ENCODE results near the gene TMEM132E. TPM values are rescaled to one million over a fixed set of nuclear protein-coding genes. Genes with fewer than 3 reads are reported as not detected.

The TMEM132E gene
- total and polyA plus RNA-seq, 2 experiments from 2014 or later, result 0.16 to 0.45 TPM

- Histone ChIP-seq H3K4me2 (no peak overlapping the region), H4K20me1 (replicated peaks; ENCODE audit: insufficient read depth) (no peaks in the 10 kb centered on the region), H3F3A (replicated peaks; ENCODE audit: low read depth) (no peaks in the 10 kb centered on the region), H3K4me3 (no peak overlapping the region), H3K27ac (ENCODE audit: low read depth) (no peak overlapping the region), H3K27me3 (ENCODE audit: insufficient read depth) (no peaks in the 10 kb centered on the region), H2AFZ (no peak overlapping the region), H3K36me3 (ENCODE audit: insufficient read depth) (no peaks in the 10 kb centered on the region), H3K4me1 (ENCODE audit: insufficient read depth) (peaks cover 11% of the 10 kb centered on the region), H3K79me2 (replicated peaks; ENCODE audit: insufficient read depth) (no peaks in the 10 kb centered on the region), H3K9me2 (ENCODE audit: insufficient read depth) (no peaks in the 10 kb centered on the region)
- Mint-ChIP-seq H3K27me3 (ENCODE audit: insufficient read depth, low read depth, poor library complexity) (peaks cover 6% of the 10 kb centered on the region), H3K4me1 (peaks cover 27% of the 10 kb centered on the region), H3K27ac (no peak overlapping the region), H3K9me3 (no peaks in the 10 kb centered on the region), H3K36me3 (ENCODE audit: low read depth) (no peaks in the 10 kb centered on the region), H3K4me3 (no peak overlapping the region)
- TF ChIP-seq EZH2 (IDR thresholded peaks at IDR 0.05; ENCODE audit: low read depth, unreplicated experiment) (no peak), ZNF114 (CRISPR knock-in tag; IDR thresholded peaks at IDR 0.05) (no peak), POLR2AphosphoS5 (IDR thresholded peaks at IDR 0.05; ENCODE audit: low read depth) (no peak), ZNF331 (CRISPR knock-in tag; IDR thresholded peaks at IDR 0.05; ENCODE audit: low read depth) (no peak), STAT1 (IDR thresholded peaks at IDR 0.05; ENCODE audit: unreplicated experiment) (no peak), CREB1 (CRISPR knock-in tag; IDR thresholded peaks at IDR 0.05; ENCODE audit: low read depth) (no peak)
- TF ChIP-seq, protein P1, sequence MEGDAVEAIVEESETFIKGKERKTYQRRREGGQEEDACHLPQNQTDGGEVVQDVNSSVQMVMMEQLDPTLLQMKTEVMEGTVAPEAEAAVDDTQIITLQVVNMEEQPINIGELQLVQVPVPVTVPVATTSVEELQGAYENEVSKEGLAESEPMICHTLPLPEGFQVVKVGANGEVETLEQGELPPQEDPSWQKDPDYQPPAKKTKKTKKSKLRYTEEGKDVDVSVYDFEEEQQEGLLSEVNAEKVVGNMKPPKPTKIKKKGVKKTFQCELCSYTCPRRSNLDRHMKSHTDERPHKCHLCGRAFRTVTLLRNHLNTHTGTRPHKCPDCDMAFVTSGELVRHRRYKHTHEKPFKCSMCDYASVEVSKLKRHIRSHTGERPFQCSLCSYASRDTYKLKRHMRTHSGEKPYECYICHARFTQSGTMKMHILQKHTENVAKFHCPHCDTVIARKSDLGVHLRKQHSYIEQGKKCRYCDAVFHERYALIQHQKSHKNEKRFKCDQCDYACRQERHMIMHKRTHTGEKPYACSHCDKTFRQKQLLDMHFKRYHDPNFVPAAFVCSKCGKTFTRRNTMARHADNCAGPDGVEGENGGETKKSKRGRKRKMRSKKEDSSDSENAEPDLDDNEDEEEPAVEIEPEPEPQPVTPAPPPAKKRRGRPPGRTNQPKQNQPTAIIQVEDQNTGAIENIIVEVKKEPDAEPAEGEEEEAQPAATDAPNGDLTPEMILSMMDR (conservative IDR thresholded peaks at IDR 0.05; ENCODE audit: low read depth in 2 of 2), result no peak
- TF ChIP-seq, protein P2, sequence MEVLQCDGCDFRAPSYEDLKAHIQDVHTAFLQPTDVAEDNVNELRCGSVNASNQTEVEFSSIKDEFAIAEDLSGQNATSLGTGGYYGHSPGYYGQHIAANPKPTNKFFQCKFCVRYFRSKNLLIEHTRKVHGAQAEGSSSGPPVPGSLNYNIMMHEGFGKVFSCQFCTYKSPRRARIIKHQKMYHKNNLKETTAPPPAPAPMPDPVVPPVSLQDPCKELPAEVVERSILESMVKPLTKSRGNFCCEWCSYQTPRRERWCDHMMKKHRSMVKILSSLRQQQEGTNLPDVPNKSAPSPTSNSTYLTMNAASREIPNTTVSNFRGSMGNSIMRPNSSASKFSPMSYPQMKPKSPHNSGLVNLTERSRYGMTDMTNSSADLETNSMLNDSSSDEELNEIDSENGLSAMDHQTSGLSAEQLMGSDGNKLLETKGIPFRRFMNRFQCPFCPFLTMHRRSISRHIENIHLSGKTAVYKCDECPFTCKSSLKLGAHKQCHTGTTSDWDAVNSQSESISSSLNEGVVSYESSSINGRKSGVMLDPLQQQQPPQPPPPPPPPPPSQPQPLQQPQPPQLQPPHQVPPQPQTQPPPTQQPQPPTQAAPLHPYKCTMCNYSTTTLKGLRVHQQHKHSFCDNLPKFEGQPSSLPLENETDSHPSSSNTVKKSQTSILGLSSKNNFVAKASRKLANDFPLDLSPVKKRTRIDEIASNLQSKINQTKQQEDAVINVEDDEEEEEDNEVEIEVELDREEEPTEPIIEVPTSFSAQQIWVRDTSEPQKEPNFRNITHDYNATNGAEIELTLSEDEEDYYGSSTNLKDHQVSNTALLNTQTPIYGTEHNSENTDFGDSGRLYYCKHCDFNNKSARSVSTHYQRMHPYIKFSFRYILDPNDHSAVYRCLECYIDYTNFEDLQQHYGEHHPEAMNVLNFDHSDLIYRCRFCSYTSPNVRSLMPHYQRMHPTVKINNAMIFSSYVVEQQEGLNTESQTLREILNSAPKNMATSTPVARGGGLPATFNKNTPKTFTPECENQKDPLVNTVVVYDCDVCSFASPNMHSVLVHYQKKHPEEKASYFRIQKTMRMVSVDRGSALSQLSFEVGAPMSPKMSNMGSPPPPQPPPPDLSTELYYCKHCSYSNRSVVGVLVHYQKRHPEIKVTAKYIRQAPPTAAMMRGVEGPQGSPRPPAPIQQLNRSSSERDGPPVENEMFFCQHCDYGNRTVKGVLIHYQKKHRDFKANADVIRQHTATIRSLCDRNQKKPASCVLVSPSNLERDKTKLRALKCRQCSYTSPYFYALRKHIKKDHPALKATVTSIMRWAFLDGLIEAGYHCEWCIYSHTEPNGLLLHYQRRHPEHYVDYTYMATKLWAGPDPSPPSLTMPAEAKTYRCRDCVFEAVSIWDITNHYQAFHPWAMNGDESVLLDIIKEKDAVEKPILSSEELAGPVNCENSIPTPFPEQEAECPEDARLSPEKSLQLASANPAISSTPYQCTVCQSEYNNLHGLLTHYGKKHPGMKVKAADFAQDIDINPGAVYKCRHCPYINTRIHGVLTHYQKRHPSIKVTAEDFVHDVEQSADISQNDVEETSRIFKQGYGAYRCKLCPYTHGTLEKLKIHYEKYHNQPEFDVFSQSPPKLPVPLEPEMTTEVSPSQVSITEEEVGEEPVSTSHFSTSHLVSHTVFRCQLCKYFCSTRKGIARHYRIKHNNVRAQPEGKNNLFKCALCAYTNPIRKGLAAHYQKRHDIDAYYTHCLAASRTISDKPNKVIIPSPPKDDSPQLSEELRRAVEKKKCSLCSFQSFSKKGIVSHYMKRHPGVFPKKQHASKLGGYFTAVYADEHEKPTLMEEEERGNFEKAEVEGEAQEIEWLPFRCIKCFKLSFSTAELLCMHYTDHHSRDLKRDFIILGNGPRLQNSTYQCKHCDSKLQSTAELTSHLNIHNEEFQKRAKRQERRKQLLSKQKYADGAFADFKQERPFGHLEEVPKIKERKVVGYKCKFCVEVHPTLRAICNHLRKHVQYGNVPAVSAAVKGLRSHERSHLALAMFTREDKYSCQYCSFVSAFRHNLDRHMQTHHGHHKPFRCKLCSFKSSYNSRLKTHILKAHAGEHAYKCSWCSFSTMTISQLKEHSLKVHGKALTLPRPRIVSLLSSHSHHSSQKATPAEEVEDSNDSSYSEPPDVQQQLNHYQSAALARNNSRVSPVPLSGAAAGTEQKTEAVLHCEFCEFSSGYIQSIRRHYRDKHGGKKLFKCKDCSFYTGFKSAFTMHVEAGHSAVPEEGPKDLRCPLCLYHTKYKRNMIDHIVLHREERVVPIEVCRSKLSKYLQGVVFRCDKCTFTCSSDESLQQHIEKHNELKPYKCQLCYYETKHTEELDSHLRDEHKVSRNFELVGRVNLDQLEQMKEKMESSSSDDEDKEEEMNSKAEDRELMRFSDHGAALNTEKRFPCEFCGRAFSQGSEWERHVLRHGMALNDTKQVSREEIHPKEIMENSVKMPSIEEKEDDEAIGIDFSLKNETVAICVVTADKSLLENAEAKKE (CRISPR knock-in tag; IDR thresholded peaks at IDR 0.05), result no peak
- ATAC-seq (no peak), DNase-seq (ENCODE audit: low spot score) (no peak)
These were observed 88.8 kb downstream of the TMEM132E start for GRCh38 chr17:34668206-34668605.
